HCEC 1CT (cell line): Measurements from ENCODE around the gene APC2.
A peak's percentile ranks its signal among the peaks of the same experiment; 100 is the strongest.
"Not testable (repeated sequence)": the region's sequence is repeated elsewhere in the genome, so short reads cannot be mapped to it uniquely, and the experiment has no call there.

Experiments used
- DNase-seq: peaks from one replicate; pipeline ENCODE4 v3.0.0-alpha.2; 2017

Gene APC2

DNA sequence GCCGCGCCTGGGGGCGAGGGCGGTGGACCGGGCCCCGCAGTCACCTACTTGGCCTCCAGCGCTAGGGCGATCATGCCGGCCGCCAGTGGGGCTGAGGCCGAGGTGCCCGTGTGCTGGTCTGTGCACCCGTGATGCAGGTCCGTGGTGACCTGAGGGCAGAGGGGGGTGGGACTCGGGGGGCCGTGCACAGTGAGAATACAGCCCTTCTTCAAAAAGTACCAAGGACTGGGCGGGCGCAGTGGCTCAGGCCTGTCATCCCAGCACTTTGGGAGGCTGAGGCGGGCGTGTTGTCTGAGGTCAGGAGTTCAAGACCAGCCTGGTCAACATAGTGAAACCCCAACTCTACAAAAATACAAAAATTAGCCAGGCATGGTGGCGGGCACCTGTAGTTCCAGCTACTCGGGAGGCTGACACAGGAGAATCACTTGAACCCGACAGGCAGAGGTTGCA is 34.1 kb downstream of the APC2 start:
- DNase-seq, result no peak

DNA sequence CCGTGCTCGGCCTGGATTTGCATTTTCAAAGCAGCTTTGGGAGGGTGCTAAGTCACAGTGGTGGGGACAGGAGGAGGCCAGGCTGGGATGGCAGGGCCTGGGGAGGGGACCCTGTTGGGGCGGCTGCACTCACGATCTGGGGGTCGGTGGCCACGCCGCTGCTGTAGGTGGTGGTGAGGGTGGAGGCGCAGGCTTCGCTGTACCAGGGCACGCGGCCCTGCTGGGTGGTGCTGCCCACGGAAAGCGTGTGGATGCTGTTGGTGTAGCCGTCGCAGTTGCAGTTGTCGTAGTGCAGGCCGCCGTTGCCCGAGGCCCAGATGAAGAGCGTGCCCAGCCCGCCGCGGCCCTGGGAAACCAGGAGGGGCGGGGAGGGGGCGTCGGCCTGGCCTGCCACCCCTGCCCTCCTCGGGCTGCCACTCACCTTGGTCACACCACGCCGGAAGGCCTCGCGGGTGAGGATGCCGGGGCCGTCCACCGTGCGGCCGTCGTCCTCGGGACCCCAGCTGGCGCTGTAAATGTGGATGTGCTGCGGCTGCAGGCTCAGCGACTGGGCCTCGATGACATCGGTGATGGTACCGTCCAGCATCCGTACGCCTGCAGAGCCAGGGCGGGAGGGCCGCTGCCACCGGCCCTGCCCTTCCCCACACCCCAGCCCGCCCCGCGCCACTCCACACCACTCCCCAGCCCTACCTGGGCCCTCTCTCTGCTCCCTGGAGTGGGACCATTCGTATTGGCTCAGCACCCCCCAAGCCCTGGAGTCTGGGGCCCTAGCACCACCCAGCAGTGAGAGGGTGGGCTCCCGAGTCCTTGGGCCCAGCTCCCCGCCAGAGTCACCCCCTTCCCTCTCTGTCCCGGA is 37.0 kb downstream of the APC2 start:
- no peak for DNase-seq

DNA sequence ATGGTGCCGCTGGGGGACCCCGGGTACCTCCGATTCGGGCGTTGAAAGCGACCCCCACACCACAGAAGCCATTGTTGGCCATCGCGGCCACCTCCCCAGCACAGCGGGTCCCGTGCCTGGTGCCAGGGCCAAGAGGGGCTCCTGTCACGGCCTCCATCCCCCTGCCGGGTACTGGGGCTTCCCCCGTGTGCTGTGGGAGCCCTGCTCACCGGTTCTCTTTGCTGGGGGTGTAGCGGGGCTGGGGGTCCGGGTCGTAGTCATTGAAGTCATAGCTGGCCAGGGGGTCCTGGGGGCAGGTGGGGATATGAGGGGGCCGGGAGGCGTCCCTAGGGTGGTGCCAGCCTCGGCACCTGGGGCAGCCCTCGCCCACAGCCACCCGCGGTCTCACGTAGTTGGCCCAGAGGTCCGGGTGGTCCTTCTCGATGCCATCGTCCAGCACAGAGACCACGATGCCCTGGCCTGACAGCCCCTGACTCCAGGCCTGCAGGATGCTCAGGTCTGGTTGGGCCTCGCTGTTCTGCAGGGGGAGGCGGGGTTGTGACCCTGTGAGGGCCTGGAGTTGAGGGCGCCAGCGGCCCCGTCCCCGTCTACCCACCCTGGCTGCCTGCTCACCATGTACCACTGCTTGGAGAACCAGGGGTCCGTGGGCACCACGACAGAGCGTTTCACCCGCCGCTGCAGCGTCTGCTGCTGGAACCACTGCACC is 37.8 kb downstream of the APC2 start:
- no peak for DNase-seq

DNA sequence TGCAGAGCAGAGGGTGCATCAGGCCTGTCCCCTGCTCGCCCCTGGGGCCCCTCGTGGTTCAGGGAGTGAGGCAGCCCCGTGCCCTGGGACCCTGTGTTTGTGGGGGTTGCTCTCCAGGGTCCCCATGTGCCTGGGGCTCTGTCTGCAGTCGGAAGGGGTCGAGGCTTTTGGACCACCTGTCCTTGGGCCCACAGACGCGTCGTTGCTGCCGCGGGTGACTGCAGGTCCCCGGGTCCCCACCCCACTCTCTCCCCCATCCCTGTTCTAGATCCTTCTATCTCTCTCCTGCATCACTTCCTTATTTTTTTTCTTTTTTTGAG is 38.3 kb downstream of the APC2 start:
- DNase-seq, result no peak

DNA sequence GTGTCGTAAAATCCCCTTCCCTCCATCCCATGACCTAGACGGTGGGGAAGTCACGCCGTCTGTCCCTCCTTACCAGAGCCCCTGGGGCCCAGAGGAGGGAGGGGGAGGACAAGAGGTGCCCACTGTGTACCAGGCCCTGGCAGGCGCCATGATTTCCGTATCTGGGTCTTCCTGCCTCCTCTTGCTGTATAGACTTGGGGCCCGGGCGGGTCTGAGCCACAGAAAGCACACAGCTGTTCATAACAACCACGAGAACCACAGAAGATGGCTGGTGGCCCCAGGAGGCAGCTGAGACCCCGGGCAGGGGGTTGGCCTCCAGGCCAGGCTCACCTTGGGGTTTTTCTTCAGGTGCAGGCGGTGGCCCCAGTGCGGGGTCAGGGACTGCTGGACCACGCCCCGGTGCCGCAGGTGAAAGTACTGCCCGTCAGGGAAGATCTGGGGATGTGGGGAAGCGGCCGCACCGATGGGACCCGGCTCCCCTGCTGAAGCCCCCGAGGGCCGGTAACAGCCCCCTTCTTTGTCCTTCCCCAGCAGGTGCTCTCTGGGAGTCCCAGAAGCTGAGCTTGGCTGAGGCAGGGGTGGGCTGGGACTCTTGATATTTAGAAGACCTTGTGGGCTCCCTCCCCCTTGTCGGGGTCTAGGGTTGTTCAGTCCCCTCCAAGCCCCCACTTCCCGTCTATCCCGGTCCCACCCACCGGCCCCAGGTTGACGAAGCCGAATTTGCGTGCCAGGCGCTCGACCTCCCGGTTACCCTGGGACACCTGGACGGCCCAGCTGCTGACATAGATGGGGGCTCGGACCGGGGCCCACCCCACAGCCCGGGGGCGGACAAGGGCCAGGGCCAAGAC is 39.8 kb downstream of the APC2 start:
- DNase-seq, result no peak

DNA sequence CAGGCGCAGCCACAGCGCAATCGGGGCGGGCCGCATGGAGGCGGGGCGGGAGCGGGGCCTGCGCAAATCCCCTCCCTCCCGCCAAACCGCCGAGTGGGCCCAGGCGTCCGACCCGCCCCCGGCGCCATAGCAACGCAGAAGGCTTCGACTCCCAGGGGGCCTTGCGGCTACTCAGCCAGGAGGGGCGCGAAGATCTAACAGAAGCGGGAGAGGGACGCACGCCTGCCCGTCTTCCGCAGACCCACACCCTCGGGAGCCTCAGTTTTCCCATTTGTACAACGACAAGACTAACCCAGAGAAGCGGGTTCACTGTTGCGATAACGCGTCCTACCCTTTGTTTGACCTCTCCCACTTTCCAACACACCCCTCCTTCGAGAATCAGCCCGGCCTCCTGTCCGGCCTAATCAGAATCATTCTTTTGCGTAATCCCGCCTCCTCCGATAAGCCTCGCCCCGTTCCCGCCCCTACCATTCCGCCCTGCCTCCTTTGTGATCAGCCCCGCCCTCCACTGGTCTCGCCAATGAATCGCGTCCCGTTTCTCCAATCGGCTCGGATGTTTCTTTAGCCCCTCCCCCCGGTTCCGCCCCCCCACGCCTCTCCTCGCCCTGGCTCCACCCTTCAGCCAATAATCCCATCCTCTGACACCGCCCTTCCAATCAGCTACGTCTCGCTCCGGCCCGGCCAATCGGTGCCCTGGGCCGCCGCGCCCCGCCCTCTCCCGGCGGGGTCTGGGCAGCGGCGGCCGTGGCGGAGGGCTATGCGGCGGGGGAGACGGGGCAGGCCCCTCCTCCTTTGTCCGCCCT is 40.6 kb downstream of the APC2 start, which contains the start of gene PCSK4:
Gene PCSK4, minus strand, starts transcription at position 40 of the 803 bp plus-strand sequence. Its CDS starts 4 bp downstream, at position 36.
- peak; percentile 99 for DNase-seq

DNA sequence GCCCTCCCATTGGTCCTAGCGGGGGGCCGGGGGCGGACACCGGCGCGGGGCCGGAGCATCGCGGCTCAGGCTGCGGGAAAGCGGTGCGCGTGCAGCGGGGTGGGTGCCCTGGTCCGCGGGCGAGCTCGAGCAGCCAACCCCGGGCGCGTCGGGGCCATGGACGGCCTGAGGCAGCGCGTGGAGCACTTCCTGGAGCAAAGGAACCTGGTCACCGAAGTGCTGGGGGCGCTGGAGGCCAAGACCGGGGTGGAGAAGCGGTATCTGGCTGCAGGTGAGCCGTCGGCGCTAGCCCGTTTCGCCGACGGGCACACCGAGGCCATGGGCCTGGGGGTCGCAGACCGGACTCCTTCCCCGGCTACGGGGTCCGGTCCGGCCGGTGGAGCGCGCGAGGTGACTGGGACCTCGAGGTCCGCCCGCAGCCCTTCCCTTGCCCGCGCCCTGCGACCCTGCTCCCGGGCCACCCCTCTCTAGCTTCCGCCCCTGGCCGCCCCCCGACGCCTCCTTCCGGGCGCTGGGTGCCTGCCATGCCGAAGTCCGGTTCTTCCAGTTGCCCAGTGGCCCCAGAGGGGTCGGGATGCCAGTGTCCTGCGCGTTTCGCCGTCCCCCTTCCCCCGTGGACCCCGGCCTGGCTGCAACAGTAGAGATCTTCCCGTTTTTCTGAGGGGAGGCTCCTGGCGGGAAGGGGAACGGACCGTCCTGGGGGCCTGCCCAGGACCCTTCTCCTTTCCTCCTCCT is 41.4 kb downstream of the APC2 start, which contains the start of gene REEP6:
Gene REEP6, plus strand, starts transcription at position 68 of the 735 bp plus-strand sequence. Its CDS starts 89 bp downstream, at position 157.
- DNase-seq, result no peak

DNA sequence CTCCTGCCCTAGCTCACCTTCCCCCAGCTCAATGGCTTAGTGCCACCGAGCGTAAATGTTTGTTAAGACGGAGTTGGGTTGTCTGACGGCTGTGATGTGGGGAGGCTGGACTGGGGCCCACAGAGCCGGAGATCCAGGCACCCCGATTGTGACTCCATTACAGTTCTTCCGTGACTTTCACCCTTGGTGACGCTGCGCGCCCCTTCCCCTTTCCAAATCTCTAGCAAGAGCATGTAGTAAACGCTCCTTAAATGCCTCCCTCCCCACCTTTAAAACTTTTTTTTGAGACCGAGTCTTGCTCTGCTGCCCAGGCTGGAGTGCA is 41.9 kb downstream of the APC2 start:
- DNase-seq, result no peak

DNA sequence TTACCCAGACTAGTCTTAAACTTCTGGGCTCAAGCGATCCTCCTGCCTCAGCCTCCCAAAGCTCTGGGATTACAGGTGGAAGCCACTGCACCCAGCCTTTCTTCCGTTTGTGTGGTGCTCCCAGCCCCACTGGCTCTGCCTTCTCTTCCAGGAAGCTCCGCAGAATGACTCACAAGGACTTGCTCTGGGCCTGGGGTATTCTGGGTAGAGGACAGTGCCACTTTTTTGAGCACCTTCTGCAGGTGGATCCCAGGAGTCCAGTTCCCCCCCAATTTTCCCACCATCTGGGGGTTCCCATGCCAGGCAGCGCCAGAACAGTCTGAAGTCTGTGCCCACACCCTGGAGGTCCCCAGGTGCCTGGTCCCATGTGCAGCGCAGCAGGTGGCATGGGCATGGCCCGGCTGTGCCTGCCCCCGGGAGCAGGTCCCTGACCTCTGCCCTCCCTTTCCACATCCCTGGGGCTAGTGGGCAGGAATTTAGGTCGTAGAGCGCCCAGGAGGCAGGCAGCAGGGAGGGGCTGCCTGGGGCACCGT is 42.6 kb downstream of the APC2 start:
- no peak for DNase-seq

DNA sequence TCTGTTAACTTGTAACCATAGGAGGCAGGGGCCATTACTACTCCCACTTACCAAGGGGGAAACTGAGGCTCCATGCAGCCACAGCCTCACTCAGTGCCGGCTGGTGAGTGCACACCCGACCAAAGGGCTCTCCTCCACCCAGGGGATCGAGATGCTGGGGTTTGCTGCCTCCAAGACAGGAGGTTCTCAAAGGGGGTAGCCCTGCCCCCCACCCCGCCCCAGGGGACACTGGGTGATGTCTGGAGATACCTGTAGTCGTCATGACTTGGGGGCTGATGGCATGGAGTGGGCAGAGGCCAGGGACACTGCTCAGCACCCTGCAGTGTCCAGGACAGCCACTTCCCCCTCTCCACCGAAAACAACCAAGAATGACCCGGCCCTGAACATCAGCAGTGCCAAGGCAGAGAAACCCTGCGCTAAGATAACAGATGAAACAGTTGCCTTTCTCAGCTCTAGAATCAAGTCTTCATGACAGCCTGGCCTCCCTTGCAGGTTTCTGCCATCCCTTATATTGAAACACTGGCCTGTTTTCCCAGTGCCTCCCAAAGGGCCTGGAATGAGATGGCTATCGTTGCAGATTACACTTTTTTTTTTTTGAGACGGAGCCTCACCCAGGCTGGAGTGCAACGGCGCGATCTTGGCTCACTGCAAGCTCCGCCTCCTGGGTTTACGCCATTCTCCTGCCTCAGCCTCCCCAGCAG is 44.3 kb downstream of the APC2 start:
- DNase-seq, result no peak

DNA sequence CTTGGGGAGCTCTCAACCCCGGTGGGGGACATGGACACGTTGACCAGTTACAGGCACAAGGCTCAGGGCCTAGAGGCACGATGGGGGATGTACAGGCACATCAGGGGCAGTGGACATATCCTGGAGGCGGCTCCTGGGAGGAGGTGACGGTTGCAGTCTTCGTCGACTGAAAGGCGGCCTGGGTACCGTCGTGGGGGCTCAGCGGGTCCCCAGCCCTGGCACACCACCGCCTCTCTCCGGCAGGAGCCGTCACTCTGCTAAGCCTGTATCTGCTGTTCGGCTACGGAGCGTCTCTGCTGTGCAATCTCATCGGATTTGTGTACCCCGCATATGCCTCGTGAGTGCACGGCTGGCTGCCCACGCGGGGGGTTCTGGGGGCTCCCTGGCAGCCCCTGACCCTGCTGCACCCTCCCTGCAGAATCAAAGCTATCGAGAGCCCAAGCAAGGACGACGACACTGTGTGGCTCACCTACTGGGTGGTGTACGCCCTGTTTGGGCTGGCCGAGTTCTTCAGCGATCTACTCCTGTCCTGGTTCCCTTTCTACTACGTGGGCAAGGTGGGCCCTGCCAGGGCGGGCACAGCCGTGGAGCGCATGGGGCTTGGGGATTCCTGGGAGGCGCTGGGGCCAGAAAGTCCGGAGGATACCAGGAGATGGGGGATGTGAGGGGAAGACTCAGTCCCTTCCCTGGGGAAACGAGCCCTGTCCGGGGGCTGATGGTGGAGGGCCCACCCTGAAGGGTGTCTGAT is 45.3 kb downstream of the APC2 start:
- DNase-seq, result no peak

DNA sequence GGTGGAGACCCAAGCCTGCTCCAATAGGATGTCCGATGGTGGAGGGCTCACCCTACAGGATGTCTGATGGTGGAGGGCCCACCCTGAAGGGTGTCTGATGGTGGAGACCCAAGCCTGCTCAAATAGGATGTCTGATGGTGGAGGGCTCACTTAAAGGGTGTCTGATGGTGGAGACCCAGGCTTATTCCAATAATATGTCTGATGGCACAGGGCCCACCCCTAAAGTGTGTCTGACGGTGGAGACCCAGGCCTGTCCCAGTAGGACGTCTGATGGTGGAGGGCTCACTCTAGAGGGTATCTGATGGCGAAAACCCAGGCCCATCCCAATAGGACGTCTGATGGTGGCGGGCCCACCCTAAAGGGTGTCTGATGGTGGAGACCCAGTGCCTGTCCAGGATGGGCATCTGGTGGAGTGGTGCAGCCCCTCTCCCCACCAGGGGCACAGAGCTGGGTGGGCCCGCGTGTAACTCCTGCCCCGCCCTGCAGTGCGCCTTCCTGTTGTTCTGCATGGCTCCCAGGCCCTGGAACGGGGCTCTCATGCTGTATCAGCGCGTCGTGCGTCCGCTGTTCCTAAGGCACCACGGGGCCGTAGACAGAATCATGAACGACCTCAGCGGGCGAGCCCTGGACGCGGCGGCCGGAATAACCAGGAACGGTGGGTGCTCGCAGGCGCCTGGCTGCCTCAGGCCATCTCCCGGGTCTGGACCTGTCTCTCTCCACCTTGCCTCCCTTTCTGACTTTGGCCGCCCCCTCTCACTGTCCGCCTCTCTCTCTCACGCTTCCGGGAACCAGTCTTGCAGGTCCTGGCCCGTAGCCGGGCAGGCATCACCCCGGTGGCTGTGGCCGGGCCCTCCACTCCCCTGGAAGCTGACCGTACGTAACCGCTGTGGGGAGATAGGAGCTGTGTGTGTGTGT is 46.1 kb downstream of the APC2 start:
- DNase-seq, result no peak

DNA sequence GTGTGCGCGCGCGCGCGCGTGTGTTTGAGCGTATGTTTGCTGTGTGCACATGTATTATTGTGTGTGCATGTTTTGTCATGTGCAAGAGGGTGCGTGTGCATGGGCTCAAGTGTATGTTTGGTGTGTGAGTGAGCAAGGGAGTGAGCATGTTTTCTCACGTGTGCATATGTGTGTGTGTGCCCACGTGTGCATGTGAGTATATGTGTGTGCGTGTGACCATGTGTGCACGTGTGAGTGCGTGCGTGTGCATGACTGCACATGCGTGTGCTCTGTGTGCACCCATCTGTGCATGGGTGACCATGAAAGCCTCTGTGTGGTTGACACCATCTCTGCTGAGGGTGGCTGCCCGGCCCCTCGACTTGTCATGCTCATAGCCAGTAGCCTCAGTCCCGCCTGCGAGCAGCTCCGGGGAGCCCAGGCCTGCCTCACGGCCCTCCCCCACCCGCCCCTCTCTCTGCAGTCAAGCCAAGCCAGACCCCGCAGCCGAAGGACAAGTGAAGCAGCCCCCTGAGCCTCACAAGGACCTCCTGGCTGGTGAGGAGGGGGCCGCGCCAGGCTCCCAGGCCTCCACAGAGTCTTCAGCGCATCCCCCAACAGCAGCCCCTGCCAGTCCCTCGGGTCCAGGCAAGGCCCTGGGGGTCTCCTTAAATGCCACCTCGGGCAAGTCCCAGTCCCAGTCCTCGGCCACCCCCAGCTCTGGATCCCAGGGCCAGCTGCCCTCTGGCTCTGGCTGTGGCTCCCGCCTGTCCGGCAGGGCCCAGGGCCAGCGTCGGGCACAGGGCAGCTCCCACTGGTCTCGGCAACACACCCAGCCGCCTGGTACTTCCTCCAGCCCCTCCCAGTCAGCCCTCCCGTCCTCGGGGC is 47.0 kb downstream of the APC2 start:
- no peak for DNase-seq

DNA sequence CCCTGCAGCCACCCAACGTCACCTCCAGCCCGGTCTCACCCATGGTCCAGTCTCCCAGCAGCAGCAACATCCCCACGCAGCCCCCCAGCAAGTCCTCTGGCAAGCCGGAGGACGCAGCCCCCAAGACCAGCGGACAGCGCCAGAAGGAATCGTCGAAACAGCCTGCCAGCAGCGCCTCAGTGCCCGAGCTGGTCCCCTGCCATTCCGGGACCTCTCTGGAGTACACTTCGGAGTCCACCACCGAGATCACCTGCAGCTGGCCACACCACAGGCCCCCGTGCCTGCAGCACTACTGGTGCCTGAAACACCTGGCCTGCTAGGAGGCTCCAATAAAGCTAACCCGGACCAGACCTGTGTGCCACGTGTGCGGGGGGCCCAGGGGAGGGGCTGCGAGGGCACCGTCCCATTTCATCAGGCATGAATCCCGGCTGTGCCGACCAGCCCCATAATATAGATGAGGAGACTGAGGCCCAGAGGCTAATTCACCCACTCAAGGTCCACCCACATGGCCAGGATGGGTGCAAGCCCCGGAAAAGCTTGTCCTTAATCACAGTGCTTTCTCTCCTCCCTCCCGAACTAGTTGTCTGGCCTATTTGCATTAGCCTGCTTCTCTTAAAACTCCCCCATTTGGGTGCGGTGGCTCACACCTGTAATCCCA is 47.8 kb downstream of the APC2 start:
- no peak for DNase-seq

DNA sequence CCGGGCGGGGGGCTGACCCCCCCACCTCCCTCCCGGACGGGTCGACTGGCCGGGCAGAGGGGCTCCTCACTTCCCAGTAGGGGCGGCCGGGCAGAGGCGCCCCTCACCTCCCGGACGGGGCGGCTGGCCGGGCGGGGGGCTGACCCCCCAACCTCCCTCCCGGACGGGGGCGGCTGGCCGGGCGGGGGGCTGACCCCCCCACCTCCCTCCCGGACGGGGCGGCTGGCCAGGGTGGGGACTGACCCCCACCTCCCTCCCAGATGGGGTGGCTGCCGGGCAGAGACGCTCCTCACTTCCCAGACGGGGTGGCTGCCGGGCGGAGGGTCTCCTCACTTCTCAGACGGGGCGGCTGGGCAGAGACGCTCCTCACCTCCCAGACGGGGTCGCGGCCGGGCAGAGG is 49.3 kb downstream of the APC2 start:
- DNase-seq, result not testable (repeated sequence)

DNA sequence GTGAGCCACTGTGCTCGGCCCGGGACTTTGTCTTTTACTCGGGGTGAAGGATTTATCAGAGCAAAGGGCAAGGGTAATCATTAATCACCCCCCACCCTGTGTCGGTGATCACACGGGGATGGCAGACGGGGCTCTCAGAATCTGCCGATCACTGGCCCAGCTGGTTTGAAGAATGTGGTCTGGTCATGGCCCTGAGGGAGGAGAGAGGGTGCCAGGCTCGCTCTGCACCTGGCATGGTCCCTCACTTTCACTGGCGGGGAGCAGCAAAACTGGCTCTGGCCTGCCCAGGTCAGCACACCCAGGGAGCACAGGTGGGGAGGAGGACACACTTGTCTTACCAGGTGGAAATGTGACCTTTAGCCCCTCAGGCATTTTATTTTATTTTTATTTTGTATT is 51.3 kb downstream of the APC2 start:
- DNase-seq, result no peak

DNA sequence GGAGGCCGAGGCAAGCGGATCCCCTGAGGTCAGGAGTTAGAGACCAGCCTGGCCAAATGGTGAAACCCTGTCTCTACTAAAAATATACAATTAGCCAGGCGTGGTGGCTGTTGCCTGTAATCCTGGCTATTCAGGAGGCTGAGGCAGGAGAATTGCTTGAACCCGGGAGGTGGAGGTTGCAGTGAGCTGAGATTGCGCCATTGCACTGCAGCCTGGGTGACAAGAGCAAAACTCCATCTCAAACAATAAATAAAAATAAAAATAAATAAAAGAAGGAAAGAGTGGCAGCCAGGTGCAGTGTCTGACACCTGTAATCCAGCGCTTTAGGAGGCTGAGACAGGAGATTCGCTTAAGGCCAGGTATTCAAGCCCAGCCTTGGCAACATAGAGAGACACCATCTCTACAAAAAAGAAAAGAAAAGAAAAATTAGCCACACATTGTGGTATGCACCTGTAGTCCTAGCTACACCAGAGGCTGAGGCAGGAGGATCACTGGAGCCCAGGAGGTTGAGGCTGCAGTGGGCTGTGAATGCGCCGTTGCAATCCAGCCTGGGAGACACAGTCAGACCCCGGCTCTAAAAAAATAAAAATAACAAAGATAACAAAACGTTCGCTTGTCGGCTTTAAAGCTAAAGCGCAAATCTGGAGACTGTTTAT is 52.6 kb downstream of the APC2 start:
- DNase-seq, result no peak
